Amniotic stem cell (primary cell): ENCODE data around the gene PLCB1.

Experiments used
- DNase-seq: peaks from one replicate; lab custom pipeline; 2025; lab: John Stamatoyannopoulos, UW

The PLCB1 gene

DNA sequence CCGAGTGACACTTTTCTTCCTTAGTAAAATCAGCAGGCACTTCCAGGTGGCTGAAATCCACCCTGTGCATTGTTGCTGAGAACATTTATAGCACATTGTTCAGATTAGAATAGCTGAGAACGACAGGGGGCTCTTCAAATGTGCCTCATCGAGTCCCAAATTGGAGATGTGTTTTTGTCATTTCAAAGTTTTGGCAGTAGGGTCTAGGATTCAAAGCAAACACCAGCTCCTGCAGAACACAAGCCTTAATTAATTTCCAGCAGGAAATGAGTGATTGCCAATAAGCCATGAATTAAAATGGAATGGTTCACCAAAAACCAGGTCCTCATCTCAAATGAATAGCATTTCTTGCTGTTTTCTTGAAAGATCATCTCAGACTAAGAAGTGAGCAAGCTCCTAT, 171.6 kb downstream of the PLCB1 start:
- no peak for DNase-seq

DNA sequence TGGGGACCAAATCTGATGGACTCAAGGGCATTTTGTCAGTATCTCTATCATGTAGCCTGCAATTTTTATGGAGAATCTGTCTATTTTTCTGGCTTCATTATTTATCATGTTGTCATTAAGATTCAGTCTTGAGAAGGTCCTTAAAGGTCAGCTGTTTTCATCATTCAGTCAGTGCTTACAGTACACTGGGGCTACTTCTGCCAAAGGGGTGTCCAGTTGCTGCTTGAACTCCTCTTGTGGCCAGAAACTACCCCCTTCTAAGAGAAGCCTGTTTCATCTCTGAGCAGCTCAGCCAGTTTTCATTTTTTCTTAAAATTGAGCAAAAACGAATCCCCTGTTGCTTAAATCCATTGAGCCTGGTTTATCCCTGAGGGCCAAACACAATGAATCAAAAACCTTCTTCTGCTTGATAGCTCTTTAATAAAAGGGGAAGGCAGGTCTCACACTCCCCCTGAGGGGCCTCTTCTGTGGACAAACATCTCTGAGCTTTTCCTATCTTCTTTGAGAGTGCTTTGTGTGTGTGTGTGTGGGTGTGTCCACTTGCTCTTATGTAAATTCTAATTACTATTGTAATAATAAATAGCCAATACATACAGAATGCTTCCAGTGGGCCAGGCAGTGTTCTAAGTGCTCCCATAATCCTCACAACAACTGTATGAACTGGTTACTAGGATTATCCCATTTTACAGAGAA, 172.2 kb downstream of the PLCB1 start:
- no peak for DNase-seq

DNA sequence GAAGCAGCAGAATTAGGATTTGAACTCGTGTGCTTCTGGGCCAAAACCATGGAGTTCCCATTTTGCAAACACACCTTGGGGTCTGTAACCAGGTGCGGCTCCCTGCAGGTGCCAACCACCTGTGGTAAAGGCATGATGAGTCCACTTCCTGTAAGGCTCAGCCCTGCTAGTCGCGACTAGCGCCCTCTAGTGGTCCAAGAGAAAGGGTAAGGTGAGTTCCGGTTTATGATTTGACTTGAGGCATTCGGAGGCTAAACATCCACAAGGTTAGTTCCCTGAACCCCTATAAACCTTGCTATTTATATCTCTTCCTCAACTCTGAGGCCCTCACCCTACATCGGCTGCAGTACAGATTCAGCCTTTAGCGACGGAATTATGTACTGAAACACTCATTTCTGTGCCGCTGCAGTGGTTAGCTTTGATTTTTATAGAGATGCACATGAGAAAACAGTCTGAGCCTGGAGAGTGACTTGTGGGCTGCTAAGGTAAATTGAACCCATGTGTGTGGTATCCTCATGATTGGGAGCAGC, 173.4 kb downstream of the PLCB1 start:
- no peak for DNase-seq

DNA sequence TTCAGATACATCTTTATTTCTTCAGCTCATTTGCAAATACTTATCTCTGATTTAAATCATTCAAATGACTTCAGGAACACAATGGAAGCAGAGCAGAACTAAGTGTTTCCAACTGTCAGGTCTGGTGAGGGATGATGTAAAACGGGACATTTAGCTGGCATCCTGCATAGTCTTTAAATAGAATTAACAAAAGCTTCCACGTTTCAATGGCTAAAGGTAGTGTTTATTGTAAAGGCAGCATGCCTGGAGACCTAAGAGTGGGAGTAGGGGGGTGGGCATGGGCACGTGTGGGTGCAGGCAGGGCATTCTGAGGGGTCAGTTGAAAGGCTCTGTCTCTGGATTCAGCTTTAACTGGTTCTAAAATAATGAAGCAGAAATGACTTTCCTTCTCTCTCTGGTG, 174.9 kb downstream of the PLCB1 start:
- DNase-seq: no peak

DNA sequence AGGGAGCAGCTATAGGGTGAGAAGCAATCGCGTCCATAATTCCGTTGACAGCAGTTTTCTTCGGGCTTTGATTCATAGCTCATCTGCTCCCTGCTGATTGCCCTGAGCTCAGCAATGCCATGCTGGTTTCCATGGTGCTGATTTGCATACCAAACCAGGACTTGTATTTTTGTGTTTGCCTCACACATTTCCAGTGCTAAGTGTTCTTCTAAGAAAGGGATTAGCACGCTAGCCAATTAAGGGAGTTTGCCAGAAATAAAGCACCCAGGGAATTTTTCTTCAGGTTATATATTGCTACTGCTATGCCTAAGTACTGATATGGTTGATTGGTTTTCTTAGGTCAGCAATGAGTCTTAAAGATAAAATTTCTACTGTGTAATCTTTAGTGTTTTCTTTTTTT, 177.6 kb downstream of the PLCB1 start:
- no peak for DNase-seq

DNA sequence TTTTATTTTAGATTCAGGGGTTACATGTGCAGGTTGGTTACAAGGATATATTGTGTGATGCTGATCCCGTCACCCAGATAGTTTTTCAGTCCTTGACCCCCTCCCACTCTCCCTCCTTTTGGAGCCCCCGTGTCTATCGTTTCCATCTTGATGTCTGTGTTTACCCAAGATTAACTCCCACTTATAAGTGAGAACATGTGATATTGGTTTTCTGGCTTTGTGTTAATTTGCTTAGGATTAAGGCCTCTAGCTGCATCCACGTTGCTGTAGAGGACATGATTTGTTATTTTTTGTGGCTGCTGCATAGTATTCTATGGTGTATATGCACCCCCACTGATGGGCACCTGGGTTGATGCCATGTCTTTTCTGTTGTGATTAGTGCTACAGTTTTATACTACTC, 178.6 kb downstream of the PLCB1 start:
- no peak for DNase-seq

DNA sequence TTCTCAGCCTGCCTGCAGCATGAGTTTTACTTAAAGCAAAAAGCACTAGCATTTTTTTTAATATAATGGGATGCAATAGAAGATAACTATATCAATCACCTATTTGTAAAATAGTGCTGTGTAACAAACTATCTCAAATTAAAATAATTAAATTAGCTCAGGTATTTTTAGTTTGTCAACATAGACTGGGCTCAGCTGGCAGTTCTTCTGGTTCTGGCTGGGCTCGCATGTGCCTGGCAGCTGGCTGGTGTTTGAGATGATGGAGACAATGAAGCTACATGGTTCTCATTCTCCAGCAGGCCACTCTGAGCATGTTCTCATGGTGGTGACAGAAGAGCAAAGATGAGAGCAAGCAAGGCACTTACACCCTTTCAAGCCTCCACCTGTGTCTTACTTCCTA, 181.0 kb downstream of the PLCB1 start:
- no peak for DNase-seq

DNA sequence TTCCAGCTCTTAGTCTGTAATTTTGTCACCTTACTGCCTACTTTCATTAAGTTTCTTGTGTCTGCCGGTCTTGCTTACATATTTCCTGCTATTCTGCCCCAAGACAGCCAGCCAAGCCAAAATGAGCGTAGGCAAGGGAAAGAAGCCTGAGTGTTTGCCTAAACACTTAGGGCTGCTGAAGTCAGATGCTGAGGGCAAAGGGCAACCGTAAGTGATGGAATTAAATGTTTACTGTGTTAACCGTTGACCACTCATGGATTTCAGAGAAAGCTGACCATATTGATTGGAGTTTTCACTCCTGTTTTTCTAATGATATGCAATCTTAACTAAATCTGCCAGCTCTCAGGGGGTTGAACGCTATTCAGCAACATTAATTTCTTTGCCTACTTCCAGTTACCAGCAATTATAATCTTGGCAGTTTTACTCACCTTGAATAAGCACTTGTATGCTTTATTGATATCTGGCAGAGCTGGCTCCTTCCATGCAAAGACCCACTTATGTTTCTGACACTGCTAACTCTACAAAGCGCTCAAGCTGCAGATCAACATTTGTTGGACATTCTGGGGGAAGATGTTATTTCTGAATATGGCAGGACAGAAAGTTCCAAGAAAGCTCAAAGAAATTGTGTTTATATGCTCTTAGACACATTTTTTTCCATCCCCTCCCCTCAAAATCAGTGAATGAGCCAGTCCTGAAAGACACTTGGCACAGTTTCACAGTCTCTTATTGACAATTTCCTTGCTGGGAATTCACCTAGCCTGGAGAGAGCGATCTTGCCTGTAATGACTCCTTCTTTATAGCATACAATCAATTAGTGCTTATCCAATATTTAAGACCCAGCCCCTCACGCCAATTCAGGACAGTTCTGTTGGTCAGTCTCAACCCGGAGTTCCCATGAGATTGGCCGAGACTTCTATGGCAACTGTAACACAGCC, 183.8 kb downstream of the PLCB1 start:
- DNase-seq: no peak

DNA sequence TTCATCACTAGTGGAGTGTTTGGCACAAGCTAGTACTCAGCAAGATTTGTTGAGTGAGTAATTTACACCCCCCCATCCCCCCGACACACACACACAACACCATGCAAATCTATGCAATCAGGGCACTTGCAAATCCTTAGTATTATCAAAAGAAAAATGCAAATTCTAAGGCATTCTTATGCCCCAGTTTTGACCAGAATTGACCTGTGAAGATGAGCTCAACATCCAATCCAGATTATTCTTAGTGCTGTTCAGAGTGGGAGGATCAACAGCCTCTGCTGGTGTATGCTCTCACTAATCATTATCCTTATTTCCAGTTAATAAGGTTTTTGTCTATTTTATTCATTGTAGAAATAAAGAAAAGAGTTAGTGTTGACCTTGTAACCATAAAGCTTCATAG, 185.4 kb downstream of the PLCB1 start:
- no peak for DNase-seq

DNA sequence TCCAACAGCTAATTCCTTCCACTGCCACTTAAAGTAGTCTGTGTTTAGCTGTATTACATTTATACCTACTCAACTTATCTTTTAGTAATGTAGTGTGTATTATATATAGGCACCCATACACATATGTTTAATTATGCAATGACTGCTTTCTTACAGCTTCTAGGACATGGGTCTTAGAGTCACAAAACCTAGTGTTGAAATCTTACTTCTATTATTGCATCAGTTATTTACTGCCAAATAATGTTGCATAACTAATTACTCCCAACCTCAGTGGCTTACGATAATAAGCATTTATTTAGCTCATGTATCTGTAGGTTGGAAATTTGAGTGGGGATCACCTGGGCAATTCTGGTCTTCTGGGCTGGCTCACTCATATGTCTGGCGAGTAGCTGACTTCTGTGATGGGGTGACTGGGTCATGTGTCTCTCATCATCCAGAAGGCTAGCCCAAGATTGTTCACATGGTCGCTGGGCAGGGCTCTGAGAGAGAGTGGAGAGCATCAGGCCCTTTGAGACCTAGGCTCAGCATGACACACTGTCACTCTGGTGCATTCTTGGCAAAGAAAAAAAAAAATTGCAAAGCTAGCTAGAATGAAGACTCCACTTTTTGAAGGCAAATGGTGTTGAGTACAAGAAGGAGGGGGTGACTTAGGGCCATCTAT, 187.0 kb downstream of the PLCB1 start:
- DNase-seq: no peak

DNA sequence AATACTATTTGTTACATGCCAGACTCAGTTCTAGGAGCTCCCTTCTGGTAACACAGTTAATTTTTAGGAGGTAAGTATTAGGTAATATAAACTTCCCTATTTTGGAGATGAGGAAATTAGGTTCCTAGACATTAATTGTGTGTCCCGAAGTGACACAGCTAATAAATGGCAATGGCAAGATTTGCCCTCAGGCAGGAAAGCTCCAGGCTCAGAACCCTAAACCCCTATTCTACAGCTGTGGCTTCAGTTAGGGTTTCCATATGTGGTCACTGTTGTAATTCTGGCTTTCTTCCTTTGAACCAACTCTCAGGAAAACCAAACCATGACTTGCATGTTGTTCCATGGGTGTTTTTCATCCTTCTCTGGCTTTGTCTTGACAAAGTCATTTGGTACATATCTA, 188.2 kb downstream of the PLCB1 start:
- no peak for DNase-seq

DNA sequence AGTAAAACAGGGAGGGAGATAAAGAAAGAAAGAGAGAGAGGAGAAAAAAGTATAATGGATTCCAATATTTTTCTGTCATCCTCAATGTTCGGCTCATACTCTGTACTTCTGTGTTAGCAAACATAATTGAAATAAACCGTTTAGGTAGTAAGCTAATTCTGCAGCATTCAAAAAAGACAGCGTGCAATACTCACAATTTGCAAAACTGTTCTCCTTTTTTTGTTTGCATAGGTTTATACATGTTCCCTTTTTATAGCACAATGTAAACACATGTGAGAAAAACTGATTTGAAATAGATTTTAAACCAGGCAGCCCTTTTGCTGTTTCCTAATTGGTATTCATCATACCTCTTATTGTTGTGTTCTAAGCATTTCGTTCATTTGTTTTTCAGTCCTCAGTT, 188.9 kb downstream of the PLCB1 start:
- DNase-seq: no peak

DNA sequence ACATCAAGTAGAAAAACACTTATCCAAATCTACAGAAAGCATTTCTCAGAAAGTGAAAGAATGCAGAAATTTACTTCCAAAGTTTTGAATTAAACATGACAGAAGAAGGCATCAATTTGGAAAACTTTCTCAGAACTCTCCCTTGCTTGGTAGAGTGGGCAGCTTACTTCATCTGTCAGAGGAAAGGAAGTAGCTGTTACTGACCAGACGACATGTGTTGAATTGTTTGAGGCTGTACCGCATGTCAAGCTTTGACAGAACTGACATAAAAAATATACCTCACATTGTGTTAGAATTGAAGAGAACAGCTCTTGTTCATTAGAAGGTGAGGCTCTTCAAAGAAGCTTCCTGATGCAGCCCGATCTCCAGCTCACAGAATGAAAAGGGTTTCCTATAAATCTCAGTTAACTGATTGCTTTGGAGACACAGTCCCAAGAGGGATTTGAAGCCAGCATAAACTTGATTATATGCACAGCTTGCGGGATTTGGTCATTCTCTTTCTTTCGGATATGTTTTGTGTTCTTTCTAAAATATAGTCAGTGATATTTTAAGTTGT, 190.7 kb downstream of the PLCB1 start:
- DNase-seq: no peak

DNA sequence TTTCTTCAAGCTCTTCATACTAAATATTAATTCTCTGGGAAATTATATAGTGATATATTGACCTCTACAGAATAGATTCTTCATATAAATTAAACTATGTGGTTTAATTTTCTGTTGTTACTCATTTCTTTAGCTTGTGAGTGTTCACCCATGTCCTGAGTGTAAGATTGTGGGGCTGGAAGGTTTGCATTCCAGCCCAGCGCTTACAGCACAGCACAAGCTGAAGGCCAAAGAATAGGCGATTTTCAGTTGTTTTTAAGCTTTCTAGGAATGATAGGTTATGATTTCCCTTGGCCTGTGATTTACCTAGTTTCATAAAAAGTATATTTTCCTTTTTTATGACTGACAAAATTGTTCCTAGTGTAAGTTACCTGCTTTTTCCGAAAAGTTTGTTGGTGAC, 194.1 kb downstream of the PLCB1 start:
- no peak for DNase-seq

DNA sequence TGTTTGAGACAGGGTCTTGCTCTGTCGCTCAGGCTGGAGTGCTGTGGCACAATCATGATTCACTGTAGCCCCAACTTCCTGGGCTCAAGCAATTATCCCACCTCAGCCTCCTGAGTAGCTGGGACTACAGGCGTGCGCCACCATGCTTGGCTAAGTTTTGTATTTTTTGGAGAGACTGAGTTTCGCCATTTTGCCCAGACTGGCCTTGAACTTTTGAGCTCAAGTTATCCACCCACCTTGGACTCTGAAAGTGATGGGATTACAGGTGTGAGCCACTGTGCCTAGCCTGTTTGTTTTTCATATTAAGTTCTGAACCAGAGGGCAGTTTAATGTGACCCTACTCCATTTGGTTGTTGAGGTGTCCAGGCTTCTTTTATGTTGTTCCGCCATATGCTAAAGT, 194.8 kb downstream of the PLCB1 start:
- no peak for DNase-seq

DNA sequence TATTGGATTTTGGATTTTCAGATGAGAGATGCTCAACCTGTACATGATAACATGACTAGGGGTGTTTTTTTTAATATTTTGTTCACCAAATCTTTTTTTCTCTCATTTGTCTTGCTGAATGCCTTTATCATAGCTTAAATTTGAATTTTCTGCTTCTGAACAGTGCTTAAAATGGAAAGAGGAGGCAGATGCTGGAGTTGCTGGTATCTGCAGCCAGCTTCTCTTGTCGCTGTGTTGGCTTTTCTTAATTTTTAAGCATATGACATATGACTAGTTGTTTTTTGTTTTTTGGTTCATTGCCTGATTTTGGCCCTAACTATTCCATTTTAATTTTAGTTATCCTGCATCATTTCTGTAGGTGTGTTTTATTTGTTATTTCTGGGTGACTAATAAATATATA, 196.1 kb downstream of the PLCB1 start:
- no peak for DNase-seq

DNA sequence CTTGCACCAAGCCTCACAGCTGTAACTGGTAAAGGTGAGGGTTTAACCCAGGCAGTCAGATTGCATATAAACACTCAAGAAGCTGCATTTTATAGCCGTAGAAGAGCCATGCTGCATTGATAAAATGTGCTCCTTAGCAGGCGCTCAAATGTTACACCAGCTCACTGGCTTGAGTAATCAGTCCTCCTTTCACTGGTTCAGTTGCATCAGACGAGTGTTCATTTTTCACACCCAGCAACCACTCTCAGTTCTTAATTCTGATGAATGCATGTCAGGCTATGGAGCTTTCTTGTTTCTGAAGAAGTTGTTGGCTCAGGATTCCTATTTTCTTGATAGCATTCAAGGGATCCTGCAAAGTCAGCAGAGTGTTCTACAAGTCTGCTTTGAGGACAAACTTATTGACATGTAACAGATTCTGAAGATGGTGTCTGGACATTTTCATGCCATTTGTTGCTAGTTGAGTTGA, 198.3 kb downstream of the PLCB1 start:
- DNase-seq: no peak

DNA sequence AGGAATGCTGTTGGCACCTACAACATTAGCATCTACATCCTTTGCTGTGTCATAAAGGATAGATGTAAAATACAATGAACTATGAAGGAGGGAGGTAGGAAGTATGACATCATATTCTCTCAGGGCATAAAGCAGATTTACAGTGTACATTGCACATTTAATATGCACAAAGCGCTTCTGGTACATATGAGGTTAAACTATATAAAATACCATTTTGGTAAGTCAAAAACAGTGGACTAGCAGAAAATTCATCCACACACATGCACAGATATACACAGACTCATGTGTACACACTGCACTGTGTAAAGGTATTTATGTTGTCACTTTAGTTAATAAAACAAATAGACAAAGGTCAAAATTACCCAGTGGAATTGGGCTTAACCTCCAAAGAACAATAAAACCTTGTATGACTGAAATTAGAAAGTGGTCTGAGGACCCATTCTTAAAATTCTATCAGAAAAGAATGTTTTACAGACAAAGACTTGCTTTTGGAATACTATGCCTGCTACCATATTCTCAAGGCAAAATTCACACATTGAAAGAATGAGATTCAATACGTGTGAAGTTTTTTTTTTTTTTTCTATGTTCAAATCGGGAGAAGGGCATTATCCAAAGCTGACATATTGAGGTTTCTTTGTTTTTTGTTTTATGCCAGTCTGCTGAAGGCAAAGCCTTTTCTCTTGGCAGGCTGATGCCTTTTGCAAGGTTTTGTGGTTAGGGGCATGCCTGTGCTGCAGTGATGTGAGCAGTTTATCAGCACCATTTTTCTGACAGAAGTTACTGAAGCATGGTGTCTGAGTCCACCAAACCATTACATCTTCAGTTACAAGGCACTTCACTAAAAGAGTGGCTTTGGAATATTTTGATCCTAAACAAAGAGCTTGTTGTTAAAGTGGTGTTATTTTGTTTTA, 199.0 kb downstream of the PLCB1 start:
- DNase-seq: no peak

DNA sequence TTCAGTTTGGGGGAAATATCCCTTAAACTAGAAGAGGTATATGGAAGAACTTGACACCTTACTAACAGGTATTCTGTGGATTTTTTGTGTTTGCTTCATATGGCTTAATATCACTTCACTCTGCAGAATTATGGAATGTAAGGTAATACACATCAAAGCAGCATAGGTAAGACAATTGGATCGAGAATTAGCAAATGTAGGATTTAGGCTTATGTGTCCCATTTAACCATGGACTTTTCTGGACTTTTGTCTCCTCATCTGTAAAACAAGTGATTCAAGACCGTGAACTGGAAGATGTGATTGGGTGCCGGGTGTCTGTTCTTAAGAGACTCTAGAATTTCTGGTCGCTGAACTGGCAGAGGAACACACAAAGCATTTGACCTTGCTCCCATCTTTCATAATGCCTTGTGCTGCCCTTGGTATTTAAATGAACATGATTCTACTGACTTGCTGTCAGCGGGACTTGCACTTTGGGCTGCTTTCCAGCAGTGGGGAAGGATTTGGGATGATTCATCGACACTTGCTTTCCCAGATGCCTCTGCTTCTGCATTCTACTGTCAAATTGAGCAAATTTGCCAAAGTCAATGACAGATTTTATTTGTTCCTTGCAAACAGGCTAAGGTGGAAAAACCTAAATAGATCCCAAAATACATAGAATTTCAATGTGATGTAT, 199.8 kb downstream of the PLCB1 start:
- DNase-seq: no peak

DNA sequence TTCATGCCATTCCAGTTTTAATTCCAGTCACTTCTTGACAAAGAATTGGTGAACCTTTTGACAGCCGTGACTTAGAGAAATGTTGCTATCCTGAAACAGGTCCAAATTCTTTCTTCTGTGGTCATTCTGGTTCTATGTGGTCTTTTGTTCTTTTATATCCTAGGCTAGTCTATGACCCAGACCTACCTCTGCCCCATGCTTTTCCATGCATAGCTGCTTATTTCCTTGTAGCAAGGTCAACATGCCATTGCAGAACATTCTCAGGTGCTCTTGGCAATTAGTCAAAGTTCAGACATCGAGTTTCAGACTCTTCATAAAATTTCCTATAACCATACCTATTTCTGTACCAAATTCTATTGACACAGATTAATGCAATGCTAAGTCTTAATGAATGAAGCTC, 202.6 kb downstream of the PLCB1 start:
- no peak for DNase-seq

DNA sequence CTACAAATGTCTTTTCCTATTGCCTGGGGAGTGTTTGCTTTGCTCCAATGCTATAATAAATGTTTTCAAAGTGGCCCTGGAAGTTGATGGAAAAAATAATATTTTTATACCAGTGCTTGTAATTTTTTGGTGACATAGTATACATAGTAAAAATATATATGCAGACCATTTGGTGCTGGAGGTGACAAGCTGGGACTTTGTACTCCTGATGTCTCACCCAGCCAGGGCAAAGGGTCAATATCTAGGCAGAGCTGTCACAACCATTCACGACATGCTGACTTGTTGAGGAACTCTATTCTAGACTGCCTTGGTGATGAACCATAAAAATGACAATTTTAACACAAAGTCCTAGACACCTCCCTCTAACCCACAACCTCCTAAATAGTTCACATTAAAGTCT, 203.0 kb downstream of the PLCB1 start:
- no peak for DNase-seq
